ENCODE results near the gene MED27.
"Not testable (repeated sequence)": the region's sequence is repeated elsewhere in the genome, so short reads cannot be mapped to it uniquely, and the experiment has no call there.

The MED27 gene

DNA sequence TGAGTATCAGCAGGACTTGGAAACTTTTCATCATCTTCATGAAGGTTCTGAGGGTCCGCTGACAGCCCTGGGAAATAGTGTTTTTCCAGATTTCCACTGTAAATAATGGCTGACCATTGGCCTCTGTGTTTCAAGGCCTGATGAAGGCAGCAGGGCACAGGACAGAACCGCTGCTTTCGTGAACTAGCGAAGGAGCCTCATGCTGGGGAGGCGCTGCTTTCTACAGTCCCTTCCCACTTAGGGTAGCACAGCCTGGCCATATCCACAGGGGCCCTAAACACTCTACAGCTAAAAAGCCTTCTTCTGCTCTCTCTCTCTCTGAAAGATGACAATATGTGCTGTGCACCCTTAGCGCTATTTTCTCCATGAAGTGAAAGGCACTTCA is 118.2 kb downstream of the MED27 start:
- DNase-seq, result no peak

GRCh38 chr9:131960851-131961495 is 118.7 kb downstream of the MED27 start:
- no peak for DNase-seq

- no peak for DNase-seq
Measured at GRCh38 chr9:131960311-131960710, 119.4 kb downstream of the MED27 start.

GRCh38 chr9:131959887-131960286 is 119.8 kb downstream of the MED27 start:
- no peak for DNase-seq

DNA sequence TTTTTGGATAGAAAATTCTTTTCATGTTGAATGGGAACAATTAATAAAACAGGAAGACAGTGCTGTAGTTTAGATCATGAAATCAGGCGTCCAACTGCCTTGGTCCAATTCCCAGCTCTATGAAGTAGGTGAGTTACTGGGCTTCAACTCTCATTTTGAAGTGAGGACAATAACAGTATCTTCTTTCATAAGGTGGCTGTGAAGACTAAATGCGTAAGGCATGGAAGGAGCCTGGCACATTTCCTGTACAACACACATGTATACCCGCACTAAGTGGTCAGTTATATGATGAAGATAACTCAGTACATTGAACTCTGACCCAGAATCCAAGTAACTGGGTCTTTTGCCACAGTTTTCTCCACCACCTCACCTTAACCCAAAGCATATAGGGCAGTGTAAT is 120.6 kb downstream of the MED27 start:
- no peak for DNase-seq

DNA sequence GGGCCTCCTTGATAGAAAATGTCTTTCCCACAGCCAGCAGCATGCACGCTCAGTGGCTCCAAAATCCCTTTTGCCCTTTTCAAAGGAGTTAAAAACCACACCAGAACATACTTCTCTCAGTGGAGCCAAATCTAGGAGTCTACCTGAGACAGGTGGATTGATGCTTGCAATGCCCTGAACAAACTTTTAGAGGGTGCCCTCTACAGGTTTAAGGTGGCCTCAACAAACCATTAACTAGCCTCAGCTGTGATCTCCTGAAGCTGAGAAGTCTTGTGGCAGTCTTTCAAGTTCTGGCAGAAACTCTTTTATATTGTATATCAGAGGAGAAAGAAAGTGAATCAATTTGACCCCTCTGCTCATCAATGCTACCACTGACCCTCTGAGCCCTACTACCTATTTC is 125.4 kb downstream of the MED27 start:
- DNase-seq, result no peak

- DNase-seq, result no peak
Measured at GRCh38 chr9:131951905-131952304, 127.8 kb downstream of the MED27 start.

DNA sequence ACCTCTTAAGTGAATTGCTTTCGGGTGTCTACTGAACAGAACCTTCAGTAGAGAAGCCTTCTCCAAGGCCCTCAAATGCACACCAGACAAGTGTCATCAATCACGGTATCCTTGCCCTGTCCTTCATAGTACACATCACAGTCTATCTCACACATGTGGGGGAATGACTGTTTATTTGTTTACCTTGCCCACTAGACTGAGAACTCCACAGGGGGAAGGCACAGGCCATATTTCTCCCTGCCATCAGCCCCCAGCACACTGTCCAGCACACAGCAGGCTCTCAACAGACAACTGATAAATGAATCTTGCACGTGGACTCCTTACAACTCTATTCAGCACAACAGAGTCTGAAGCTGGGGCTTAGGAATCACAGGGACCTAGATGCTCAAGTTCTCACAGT is 128.5 kb downstream of the MED27 start:
- DNase-seq, result no peak

DNA sequence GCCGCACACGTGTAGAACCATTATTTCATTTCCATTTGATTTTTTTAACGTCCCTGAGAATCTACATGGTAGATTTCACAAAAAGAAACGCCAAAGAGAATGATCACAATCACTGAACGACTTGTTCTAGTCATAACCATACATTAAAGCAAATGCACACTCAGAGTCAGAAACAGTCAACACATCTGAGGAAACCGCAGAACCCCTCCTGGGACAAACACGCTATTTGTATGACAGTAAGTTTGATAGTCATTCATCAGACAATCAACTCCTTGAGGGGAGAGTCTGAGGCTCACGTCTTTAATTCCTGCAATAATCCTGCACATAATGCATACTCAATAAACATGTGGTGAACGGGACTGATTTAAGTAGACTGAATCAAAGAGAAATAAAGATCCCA is 129.2 kb downstream of the MED27 start:
- DNase-seq, result no peak

GRCh38 chr9:131946180-131946579 is 133.5 kb downstream of the MED27 start:
- no peak for DNase-seq

GRCh38 chr9:131943351-131943841 is 136.3 kb downstream of the MED27 start:
- DNase-seq, result peak; percentile 92

GRCh38 chr9:131942146-131942720 is 137.4 kb downstream of the MED27 start:
- no peak for DNase-seq

DNA sequence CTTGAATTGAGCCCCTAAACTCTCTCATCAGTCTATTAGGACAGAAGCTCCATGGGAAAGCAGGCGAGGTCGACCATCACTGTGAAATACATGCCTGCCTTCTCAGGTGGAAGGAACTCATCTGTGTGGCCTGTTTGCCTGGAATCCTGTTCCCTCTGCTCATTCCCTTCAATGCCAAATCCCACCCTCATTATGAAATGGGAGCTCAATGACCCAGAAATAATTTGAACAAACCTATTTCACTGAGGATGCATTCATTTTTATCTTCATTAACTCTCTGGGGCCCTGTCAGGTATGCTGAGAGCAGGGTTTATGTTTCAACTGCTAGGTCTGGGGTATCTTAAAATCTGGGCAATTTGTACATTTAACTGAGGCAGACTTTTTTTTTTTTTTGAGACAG is 142.2 kb downstream of the MED27 start:
- DNase-seq, result peak; percentile 71

DNA sequence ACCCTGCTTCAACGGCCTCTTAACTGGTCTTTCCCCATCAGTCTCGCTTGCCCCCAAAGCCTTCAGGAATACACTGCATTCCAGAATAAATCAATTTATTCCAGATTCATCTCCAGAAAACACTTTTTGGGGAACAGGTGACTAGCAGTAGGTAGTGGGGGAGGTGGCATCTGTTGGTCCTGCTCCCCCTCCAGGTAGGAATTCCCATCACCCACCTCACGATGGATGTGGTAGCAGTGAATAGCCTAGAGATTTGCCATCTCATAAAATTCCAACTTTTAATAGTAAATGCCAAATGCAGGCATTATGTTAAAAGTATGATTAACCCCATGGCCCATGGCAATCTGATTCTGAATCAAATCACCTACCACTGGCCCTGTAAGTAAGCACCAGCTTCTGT is 142.7 kb downstream of the MED27 start:
- DNase-seq, result no peak

- no peak for DNase-seq
Measured at GRCh38 chr9:131934673-131935072, 145.0 kb downstream of the MED27 start.

DNA sequence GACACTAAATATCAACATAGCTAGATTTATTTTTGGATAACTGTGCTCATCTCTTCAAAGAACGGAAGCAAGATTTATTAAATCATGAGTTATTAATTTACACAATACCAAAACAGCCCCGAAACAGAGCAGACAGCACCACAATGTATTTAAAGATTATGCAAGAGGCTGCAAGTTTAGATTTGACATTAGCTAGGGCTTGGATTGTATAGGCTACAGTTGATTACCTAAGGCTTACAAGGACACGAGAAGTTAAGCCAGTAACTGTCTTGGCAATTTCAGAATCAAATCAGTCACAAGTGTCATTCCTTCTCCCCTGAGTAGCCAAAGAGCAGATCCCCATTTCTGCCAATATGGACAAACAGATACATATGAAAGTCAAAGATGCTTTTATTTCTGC is 152.6 kb downstream of the MED27 start:
- no peak for DNase-seq

GRCh38 chr9:131926360-131926922 is 153.2 kb downstream of the MED27 start:
- DNase-seq, result no peak

- DNase-seq, result no peak
Measured at GRCh38 chr9:131925677-131926177, 153.9 kb downstream of the MED27 start.

DNA sequence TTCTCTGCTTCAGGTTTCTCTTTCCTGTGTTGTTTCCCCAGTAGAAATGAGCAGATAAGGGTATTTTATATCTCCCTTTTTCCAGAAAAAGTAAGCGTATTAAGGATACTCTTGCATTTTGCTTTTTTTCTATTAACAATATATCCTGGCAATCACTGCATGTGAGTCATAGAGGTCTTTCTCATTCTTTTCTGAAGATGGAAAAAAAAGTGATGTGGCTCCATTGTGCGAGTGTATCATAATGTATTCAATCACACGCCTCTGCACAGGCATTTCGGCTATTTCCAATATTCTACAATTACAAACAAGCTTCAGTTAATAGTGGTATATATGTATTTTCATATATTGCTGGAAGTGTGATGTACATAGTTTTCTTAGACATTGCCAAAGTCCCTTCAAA is 155.9 kb downstream of the MED27 start:
- no peak for DNase-seq

GRCh38 chr9:131923132-131923671 is 156.5 kb downstream of the MED27 start:
- DNase-seq, result no peak

GRCh38 chr9:131921635-131922034 is 158.0 kb downstream of the MED27 start:
- DNase-seq, result not testable (repeated sequence)

GRCh38 chr9:131919216-131919615 is 160.5 kb downstream of the MED27 start:
- DNase-seq, result no peak

- no peak for DNase-seq
Measured at GRCh38 chr9:131918481-131918880, 161.2 kb downstream of the MED27 start.

GRCh38 chr9:131917009-131917408 is 162.7 kb downstream of the MED27 start:
- DNase-seq, result no peak

Measured in NCI-H1694 treated with DMSO at 0.1 percent for 48 hours (cell line).